Gastroesophageal sphincter (tissue), 3 donors: ENCODE data around the gene PPFIA1.

Source experiments
- POLR2A ChIP-seq, 2 donors: fragments of 450-650 bp; IDR thresholded peaks; one replicate each; pipeline ENCODE4 v1.6.1; 2017; ENCODE audit warnings: antibody characterized with exemption in 2 of 2, mild to moderate bottlenecking in 2 of 2, moderate library complexity in 1 of 2
- POLR2AphosphoS5 ChIP-seq: sonication (generic); formaldehyde crosslinking; IDR thresholded peaks from one replicate; pipeline ENCODE4 v1.6.1; 2017; ENCODE audit warnings: antibody characterized with exemption
- TF ChIP-seq, protein P1 (sequence below), 4 experiments: fragments of 200-600 bp in 2 of 4; fragments of 450-650 bp in 2 of 4; sonication (generic) in 1 of 4; IDR thresholded peaks; one replicate each; pipeline ENCODE4 v1.5.1; 2017 to 2019; ENCODE audit warnings: antibody characterized with exemption in 4 of 4, mild to moderate bottlenecking in 2 of 4, moderate library complexity in 2 of 4

DNA sequence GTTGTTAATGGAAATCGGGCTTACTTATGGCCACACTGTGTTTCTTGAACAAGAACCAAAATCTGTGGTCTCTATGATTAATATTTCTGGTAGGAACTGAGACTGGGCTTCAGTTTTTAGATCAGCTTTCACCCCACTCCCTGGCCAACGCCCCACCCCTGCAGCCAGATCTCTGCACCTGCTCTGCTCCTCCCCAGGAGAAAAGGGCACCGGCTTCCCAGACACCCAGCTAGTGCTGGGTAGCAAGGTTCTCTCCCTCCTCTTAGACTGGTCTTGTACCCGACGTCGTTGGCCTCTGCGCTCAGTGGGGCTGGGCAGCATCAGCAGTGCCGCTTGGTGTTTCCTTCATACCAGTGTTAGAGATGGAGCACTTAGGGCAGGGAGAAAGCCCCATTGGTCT lies 110.9 kb downstream of the PPFIA1 start:
- TF ChIP-seq, protein P1, sequence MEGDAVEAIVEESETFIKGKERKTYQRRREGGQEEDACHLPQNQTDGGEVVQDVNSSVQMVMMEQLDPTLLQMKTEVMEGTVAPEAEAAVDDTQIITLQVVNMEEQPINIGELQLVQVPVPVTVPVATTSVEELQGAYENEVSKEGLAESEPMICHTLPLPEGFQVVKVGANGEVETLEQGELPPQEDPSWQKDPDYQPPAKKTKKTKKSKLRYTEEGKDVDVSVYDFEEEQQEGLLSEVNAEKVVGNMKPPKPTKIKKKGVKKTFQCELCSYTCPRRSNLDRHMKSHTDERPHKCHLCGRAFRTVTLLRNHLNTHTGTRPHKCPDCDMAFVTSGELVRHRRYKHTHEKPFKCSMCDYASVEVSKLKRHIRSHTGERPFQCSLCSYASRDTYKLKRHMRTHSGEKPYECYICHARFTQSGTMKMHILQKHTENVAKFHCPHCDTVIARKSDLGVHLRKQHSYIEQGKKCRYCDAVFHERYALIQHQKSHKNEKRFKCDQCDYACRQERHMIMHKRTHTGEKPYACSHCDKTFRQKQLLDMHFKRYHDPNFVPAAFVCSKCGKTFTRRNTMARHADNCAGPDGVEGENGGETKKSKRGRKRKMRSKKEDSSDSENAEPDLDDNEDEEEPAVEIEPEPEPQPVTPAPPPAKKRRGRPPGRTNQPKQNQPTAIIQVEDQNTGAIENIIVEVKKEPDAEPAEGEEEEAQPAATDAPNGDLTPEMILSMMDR (IDR thresholded peaks at IDR 0.05): no peak
- TF ChIP-seq POLR2A (IDR thresholded peaks at IDR 0.05) (no peak), POLR2AphosphoS5 (no peak)
